Embryonic facial prominence (tissue), 1 donor: ENCODE results near the gene RNF125.
"Not testable (repeated sequence)": the region's sequence is repeated elsewhere in the genome, so short reads cannot be mapped to it uniquely, and the experiment has no call there.

ENCODE experiments used
- DNase-seq: peaks from one replicate; pipeline ENCODE4 v3.0.0-alpha.2; 2016; ENCODE audit errors: extremely low spot score

The RNF125 gene

GRCh38 chr18:32025744-32026143 is 7.1 kb downstream of the RNF125 start:
- DNase-seq: no peak

GRCh38 chr18:32026491-32027086 is 8.0 kb downstream of the RNF125 start:
- DNase-seq: no peak

GRCh38 chr18:32029558-32029957 is 10.9 kb downstream of the RNF125 start:
- no peak for DNase-seq

GRCh38 chr18:32032609-32033008 is 14.0 kb downstream of the RNF125 start:
- DNase-seq: no peak

GRCh38 chr18:32036506-32037180 is 18.0 kb downstream of the RNF125 start:
- DNase-seq: no peak

GRCh38 chr18:32037616-32038015 is 19.0 kb downstream of the RNF125 start:
- DNase-seq: no peak

GRCh38 chr18:32040936-32041335 is 22.3 kb downstream of the RNF125 start:
- no peak for DNase-seq

- no peak for DNase-seq
These were observed 23.7 kb downstream of the RNF125 start for GRCh38 chr18:32042337-32042736.

- no peak for DNase-seq
These were observed 30.0 kb downstream of the RNF125 start for GRCh38 chr18:32048507-32049091.

GRCh38 chr18:32049393-32050171 is 31.0 kb downstream of the RNF125 start:
- DNase-seq: no peak

- DNase-seq: no peak
These were observed 38.2 kb downstream of the RNF125 start for GRCh38 chr18:32056613-32057358.

GRCh38 chr18:32057624-32058165 is 39.1 kb downstream of the RNF125 start:
- DNase-seq: no peak

GRCh38 chr18:32060026-32060425 is 41.4 kb downstream of the RNF125 start:
- no peak for DNase-seq

GRCh38 chr18:32067375-32068167 is 48.9 kb downstream of the RNF125 start:
- DNase-seq: no peak

- no peak for DNase-seq
These were observed 53.7 kb downstream of the RNF125 start for GRCh38 chr18:32072321-32072720.

GRCh38 chr18:32074206-32074605 is 55.6 kb downstream of the RNF125 start:
- DNase-seq: no peak

- no peak for DNase-seq
These were observed 60.2 kb downstream of the RNF125 start for GRCh38 chr18:32078845-32079244.

- DNase-seq: no peak
These were observed 63.3 kb downstream of the RNF125 start for GRCh38 chr18:32081881-32082280.

- no peak for DNase-seq
These were observed 65.2 kb downstream of the RNF125 start for GRCh38 chr18:32083781-32084180.

- DNase-seq: no peak
These were observed 68.3 kb downstream of the RNF125 start for GRCh38 chr18:32086881-32087280.

- not testable (repeated sequence) for DNase-seq
These were observed 72.2 kb downstream of the RNF125 start for GRCh38 chr18:32090831-32091230.
